BE2C (cell line): Measurements from ENCODE around the gene MRFAP1L1.

Experiments used
- DNase-seq: peaks from one replicate; pipeline ENCODE4 v3.0.0-alpha.2; 2020
- H3K27me3 ChIP-seq: fragments of 250-450 bp; sonication (Bioruptor Pico); 2 replicates; pipeline ENCODE4 v1.5.1; 2020; ENCODE audit warnings: mild to moderate bottlenecking
- H3K36me3 ChIP-seq: fragments of 250-450 bp; sonication (Bioruptor Pico); 2 replicates; pipeline ENCODE4 v1.5.1; 2020; ENCODE audit warnings: mild to moderate bottlenecking
- H3K4me1 ChIP-seq: fragments of 250-450 bp; sonication (Bioruptor Pico); 2 replicates; pipeline ENCODE4 v1.5.1; 2020
- H3K4me3 ChIP-seq: 2 replicates; pipeline ENCODE4 v1.5.1; 2011; ENCODE audit warnings: low read depth, low read length
- H3K9me3 ChIP-seq: fragments of 250-450 bp; sonication (Bioruptor Pico); 2 replicates; pipeline ENCODE4 v1.5.1; 2020
- TF ChIP-seq, protein P1 (sequence below): IDR thresholded peaks from 2 replicates; pipeline ENCODE4 v1.5.1; 2012; ENCODE audit warnings: mild to moderate bottlenecking, low read depth, low read length

MRFAP1L1 gene

DNA sequence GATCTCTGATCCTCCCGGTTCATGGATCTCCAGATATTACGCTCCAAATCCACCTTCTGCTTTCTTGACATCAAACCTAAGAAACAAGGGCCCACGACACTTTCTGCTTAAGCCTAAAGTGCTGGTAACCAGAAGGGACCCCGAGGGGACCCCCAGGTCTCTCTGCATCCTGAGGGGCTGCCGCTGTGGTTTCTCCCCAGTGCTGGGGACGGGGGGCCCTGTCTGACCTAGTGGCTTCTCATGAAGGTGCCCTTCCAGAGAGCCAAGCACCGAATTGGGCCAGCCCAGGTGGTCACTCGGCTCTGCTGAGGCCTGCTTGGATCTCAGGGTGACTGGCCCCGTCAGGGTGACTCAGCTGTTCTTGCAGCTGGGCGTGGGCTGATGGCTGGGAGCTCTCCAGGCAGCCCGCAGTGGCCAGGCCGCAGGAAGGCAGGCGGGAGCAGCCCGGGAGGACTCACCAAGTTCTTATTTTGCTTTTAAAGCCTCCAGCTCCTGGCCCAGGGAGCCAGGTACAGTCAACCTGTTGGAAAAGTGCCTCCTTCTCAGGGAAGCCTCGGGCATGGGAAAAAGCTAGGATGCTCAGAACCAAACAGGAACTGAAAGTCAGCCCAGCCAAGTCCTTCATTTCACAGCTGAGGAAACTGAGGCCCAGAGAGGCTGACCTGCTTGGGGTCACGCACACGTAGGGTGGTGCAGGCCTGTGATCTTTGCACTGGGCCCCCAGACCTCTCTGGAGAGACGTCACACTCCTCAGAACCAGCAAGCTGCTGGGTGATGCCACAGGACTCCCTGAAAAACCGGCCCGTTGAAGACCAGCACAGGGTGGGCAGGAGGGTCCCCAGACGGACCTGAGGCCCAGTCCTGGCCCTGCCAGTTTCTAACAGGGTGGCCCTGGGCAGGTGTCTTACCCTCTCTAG, 23.0 kb upstream of the MRFAP1L1 start:
- no peak overlapping the region for H3K4me3 ChIP-seq
- no peaks in the 10 kb centered on the region for H3K4me1 ChIP-seq
- TF ChIP-seq, protein P1, sequence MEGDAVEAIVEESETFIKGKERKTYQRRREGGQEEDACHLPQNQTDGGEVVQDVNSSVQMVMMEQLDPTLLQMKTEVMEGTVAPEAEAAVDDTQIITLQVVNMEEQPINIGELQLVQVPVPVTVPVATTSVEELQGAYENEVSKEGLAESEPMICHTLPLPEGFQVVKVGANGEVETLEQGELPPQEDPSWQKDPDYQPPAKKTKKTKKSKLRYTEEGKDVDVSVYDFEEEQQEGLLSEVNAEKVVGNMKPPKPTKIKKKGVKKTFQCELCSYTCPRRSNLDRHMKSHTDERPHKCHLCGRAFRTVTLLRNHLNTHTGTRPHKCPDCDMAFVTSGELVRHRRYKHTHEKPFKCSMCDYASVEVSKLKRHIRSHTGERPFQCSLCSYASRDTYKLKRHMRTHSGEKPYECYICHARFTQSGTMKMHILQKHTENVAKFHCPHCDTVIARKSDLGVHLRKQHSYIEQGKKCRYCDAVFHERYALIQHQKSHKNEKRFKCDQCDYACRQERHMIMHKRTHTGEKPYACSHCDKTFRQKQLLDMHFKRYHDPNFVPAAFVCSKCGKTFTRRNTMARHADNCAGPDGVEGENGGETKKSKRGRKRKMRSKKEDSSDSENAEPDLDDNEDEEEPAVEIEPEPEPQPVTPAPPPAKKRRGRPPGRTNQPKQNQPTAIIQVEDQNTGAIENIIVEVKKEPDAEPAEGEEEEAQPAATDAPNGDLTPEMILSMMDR: no peak
- H3K27me3 ChIP-seq: no peaks in the 10 kb centered on the region
- DNase-seq: no peak
- H3K9me3 ChIP-seq: no peaks in the 10 kb centered on the region
- H3K36me3 ChIP-seq: no peaks in the 10 kb centered on the region

DNA sequence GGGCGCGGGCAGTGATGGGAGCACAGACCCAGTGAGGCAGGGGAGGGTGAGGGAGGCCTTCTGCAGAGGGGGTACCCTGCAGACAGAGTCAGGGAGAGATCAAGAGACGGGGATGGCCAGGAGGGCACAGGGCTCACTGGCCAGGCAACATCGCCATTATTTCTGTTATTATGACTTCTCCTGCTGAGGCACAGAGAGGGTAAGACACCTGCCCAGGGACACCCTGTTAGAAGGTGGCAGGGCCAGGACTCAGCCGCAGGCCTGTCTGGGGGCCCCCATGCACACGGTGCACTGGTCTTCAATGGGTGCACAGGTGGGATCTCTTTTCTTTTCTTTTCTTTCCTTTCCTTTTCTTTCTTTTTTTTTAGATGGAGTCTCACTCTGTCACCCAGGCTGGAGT, 22.1 kb upstream of the MRFAP1L1 start:
- no peaks in the 10 kb centered on the region for H3K27me3 ChIP-seq
- H3K4me3 ChIP-seq: no peak overlapping the region
- TF ChIP-seq, protein P1: no peak
- no peaks in the 10 kb centered on the region for H3K4me1 ChIP-seq
- no peaks in the 10 kb centered on the region for H3K9me3 ChIP-seq
- no peaks in the 10 kb centered on the region for H3K36me3 ChIP-seq
- DNase-seq: no peak

DNA sequence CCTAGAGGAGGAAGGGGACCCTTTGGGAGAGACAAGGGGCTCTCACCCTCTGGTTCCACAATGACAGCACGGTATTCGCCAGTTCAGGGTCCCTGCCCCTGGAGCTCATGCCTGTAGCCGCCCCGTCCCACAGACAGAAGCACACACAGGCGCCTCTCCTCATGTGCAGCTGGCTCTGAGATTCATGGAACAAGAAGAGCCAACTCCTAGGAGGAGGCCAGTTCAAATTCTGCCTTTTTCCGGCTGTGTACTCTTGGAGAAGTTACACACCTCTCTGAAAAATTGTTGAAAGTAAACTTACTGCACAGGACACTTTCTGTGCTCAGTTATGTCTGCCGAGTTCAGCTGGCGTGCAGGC, 21.6 kb upstream of the MRFAP1L1 start:
- DNase-seq: no peak
- Histone ChIP-seq H3K4me3 (no peak overlapping the region), H3K36me3 (no peaks in the 10 kb centered on the region), H3K4me1 (no peaks in the 10 kb centered on the region), H3K27me3 (no peaks in the 10 kb centered on the region), H3K9me3 (no peaks in the 10 kb centered on the region)
- TF ChIP-seq, protein P1: no peak

DNA sequence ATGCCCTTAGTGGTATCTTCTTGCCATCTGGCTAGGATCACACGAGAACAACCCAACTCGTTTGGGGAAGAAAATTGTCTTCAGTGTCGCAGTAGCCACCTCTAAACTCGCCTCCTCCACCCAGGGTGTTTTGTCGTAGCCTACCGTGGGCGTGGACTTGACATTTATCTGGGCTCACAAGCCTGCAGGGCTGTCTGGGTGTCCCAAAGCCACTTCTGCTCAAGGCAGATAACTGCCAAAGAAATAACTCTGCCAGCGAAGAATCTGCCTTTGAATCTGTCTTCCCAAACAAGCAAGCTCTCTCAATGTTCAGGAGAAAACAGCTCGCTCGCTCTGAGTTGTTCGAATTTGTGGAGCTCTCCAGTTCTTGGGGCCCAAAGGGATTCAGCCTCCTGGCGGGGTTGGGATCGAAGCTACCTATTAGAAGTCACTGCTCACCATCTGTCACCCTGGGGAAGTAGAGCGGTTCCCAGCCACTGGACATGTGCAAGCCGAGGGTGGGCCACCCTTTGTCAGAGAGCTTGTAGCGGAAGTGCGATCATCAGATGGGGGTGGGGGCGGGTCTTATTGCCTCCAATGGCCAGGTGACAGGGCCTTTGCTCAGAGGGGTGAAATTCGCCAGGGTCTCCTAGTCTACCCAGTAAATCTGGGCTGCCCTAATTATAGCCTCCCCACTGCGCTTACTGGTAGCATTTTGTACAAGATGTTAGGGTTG, 21.1 kb upstream of the MRFAP1L1 start:
- no peak for DNase-seq
- H3K27me3 ChIP-seq: no peaks in the 10 kb centered on the region
- no peak overlapping the region for H3K4me3 ChIP-seq
- no peaks in the 10 kb centered on the region for H3K9me3 ChIP-seq
- H3K4me1 ChIP-seq: no peaks in the 10 kb centered on the region
- H3K36me3 ChIP-seq: no peaks in the 10 kb centered on the region
- TF ChIP-seq, protein P1: no peak

DNA sequence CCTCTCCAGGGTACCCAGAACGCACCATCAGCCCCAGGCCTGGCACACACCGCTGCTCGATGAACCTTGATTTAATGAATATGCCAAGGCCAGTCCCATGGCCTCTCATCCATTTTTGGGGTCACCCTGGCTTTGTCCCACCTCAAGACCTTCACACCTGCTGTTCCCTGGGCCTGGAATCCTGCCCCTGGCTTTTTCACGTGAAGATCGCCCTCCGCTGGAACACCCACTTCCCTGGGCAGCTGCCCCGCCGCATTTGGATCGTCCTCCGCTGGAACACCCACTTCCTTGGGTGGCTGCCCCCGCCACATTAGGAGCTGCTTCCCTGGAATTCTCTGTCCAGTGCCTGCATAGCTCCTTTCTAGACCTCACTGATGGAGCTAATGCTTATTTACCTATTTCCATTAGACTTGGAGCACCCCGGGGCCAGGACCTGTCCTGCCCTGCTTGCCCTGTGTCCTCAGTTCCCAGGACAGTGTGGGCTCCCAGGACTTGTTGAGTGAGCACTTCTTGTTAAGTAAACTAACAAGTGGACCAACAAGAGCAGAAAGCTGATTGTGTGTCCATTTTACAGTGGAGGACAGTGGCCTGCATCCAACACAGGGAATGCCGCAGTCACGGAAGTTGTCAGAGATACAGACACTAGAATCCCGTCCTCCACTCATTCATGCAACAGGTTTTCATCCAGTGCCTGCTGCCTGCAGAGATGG, 18.8 kb upstream of the MRFAP1L1 start:
- no peaks in the 10 kb centered on the region for H3K27me3 ChIP-seq
- no peak overlapping the region for H3K4me3 ChIP-seq
- H3K36me3 ChIP-seq: no peaks in the 10 kb centered on the region
- DNase-seq: no peak
- no peaks in the 10 kb centered on the region for H3K9me3 ChIP-seq
- H3K4me1 ChIP-seq: no peaks in the 10 kb centered on the region
- TF ChIP-seq, protein P1: no peak
